ENCODE results near the gene SH3GL2.

DNA sequence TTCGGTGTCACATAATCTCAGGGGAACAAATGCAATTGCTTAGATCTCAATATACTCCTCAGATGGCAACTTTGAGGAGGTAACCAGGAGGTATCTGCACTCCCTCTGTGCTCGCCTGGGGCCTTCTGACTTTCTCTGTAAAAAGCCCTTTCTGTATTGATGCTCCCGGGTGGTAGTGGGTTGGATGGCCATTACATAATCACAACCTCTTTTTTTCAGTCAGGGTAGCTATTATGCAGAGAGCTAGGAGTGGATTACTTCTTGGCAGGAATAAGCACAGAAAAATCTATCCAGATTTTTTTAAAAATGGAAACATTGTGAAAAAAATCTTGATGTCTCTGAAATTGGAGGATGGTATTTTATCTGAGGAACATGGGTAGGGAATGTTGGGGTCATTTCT is 116.6 kb downstream of the SH3GL2 start:
- TF ChIP-seq, protein P1, sequence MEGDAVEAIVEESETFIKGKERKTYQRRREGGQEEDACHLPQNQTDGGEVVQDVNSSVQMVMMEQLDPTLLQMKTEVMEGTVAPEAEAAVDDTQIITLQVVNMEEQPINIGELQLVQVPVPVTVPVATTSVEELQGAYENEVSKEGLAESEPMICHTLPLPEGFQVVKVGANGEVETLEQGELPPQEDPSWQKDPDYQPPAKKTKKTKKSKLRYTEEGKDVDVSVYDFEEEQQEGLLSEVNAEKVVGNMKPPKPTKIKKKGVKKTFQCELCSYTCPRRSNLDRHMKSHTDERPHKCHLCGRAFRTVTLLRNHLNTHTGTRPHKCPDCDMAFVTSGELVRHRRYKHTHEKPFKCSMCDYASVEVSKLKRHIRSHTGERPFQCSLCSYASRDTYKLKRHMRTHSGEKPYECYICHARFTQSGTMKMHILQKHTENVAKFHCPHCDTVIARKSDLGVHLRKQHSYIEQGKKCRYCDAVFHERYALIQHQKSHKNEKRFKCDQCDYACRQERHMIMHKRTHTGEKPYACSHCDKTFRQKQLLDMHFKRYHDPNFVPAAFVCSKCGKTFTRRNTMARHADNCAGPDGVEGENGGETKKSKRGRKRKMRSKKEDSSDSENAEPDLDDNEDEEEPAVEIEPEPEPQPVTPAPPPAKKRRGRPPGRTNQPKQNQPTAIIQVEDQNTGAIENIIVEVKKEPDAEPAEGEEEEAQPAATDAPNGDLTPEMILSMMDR (conservative IDR thresholded peaks at IDR 0.05 in 1 of 2, IDR thresholded peaks at IDR 0.05 in 1 of 2; ENCODE audit: extremely low read depth in 1 of 2, insufficient read depth in 1 of 2, low read depth in 1 of 2, low read length in 2 of 2): no peak
- TF ChIP-seq EZH2 (IDR thresholded peaks at IDR 0.05; ENCODE audit: borderline replicate concordance, low read length): no peak
